ENCODE data around the gene LRRIQ1. TPM values are rescaled to one million over a fixed set of nuclear protein-coding genes. Genes with fewer than 3 reads are reported as not detected.

The LRRIQ1 gene
- total RNA-seq, 1 experiment from 2014 or later: 3.4 TPM

DNA sequence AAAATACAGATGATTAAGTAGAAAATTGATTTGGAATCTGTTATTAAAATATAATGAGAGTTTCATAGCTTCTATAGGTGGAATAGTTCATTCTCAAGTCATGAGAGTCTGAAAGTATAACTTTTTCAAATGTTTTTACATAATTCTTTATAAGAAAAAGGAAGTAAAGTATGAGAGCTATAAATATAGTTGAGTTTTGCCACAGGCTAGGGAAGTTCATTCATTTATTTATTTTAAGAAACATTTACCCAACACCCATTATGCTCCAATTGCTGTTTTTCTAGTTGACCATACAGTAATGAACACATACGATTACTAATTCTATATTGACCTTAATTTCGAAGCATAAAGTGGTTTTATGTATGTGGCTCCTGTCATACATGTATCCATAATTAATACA, 24.8 kb downstream of the LRRIQ1 start:
- ChIA-PET CTCF (no interaction called here), POLR2A (ENCODE audit: low non-redundant PET) (no interaction called here)
- no peak for TF ChIP-seq CTCF (conservative IDR thresholded peaks at IDR 0.05; ENCODE audit: low read depth, low read length)
- TF ChIP-seq EZH2 (IDR thresholded peaks at IDR 0.05; ENCODE audit: borderline replicate concordance, low read depth, low read length, poor library complexity, severe bottlenecking): no peak
- Histone ChIP-seq H3K4me3 (ENCODE audit: low read depth, low read length, poor library complexity, severe bottlenecking) (no peak overlapping the region), H3K9me3 (ENCODE audit: low read depth, low read length, poor library complexity, severe bottlenecking) (no peaks in the 10 kb centered on the region), H3K27me3 (replicated peaks; ENCODE audit: insufficient read depth, low read depth, low read length, poor library complexity) (no peaks in the 10 kb centered on the region), H3K27ac (ENCODE audit: low read depth, low read length, poor library complexity, severe bottlenecking) (no peak overlapping the region), H3K36me3 (ENCODE audit: insufficient read depth, low read length, poor library complexity, severe bottlenecking) (no peaks in the 10 kb centered on the region), H3K4me1 (ENCODE audit: insufficient read depth, low read length, poor library complexity, severe bottlenecking) (no peaks in the 10 kb centered on the region)
- intact Hi-C loops (cut with micrococcal nuclease; ENCODE audit: unreplicated experiment): no loop called here
- no TSS peak for BruUV-seq (replicated peaks)
- no peak for DNase-seq (ENCODE audit: low spot score)

- TF ChIP-seq EZH2 (IDR thresholded peaks at IDR 0.05; ENCODE audit: borderline replicate concordance, low read depth, low read length, poor library complexity, severe bottlenecking) (no peak), CTCF (conservative IDR thresholded peaks at IDR 0.05; ENCODE audit: low read depth, low read length) (no peak)
- Histone ChIP-seq H3K4me3 (ENCODE audit: low read depth, low read length, poor library complexity, severe bottlenecking) (no peak overlapping the region), H3K36me3 (ENCODE audit: insufficient read depth, low read length, poor library complexity, severe bottlenecking) (no peaks in the 10 kb centered on the region), H3K9me3 (ENCODE audit: low read depth, low read length, poor library complexity, severe bottlenecking) (no peaks in the 10 kb centered on the region), H3K27ac (ENCODE audit: low read depth, low read length, poor library complexity, severe bottlenecking) (no peak overlapping the region), H3K4me1 (ENCODE audit: insufficient read depth, low read length, poor library complexity, severe bottlenecking) (no peaks in the 10 kb centered on the region), H3K27me3 (replicated peaks; ENCODE audit: insufficient read depth, low read depth, low read length, poor library complexity) (no peaks in the 10 kb centered on the region)
- ChIA-PET POLR2A (ENCODE audit: low non-redundant PET) (no interaction called here), CTCF (no interaction called here)
- DNase-seq (ENCODE audit: low spot score): no peak
- intact Hi-C loops (cut with micrococcal nuclease; ENCODE audit: unreplicated experiment): no loop called here
- no TSS peak for BruUV-seq (replicated peaks)
These were observed 29.8 kb downstream of the LRRIQ1 start for GRCh38 chr12:85065837-85066482.

- CTCF ChIA-PET: no interaction called here
- Histone ChIP-seq H3K27ac (ENCODE audit: low read depth, low read length, poor library complexity, severe bottlenecking) (no peak overlapping the region), H3K27me3 (replicated peaks; ENCODE audit: insufficient read depth, low read depth, low read length, poor library complexity) (no peaks in the 10 kb centered on the region), H3K9me3 (ENCODE audit: low read depth, low read length, poor library complexity, severe bottlenecking) (no peaks in the 10 kb centered on the region), H3K4me3 (ENCODE audit: low read depth, low read length, poor library complexity, severe bottlenecking) (no peak overlapping the region), H3K4me1 (ENCODE audit: insufficient read depth, low read length, poor library complexity, severe bottlenecking) (no peaks in the 10 kb centered on the region), H3K36me3 (ENCODE audit: insufficient read depth, low read length, poor library complexity, severe bottlenecking) (no peaks in the 10 kb centered on the region)
- intact Hi-C loops (cut with micrococcal nuclease; ENCODE audit: unreplicated experiment): no loop called here
- POLR2A ChIA-PET (ENCODE audit: low non-redundant PET): no interaction called here
- no TSS peak for BruUV-seq (replicated peaks)
- DNase-seq (ENCODE audit: low spot score): no peak
- TF ChIP-seq EZH2 (IDR thresholded peaks at IDR 0.05; ENCODE audit: borderline replicate concordance, low read depth, low read length, poor library complexity, severe bottlenecking): no peak
- no peak for TF ChIP-seq CTCF (conservative IDR thresholded peaks at IDR 0.05; ENCODE audit: low read depth, low read length)
These were observed 36.7 kb downstream of the LRRIQ1 start for GRCh38 chr12:85072826-85073225.
